HG03460 (cell line): ENCODE measurements around the gene FOXRED2.
A peak's percentile ranks its signal among the peaks of the same experiment; 100 is the strongest.
"Not testable (repeated sequence)": the region's sequence is repeated elsewhere in the genome, so short reads cannot be mapped to it uniquely, and the experiment has no call there.

Experiments used
- ATAC-seq: cut with Tn5 transposase; IDR thresholded peaks from one replicate; pipeline ENCODE4 v1.9.1; 2021; ENCODE audit not compliant: unreplicated experiment

The FOXRED2 gene

DNA sequence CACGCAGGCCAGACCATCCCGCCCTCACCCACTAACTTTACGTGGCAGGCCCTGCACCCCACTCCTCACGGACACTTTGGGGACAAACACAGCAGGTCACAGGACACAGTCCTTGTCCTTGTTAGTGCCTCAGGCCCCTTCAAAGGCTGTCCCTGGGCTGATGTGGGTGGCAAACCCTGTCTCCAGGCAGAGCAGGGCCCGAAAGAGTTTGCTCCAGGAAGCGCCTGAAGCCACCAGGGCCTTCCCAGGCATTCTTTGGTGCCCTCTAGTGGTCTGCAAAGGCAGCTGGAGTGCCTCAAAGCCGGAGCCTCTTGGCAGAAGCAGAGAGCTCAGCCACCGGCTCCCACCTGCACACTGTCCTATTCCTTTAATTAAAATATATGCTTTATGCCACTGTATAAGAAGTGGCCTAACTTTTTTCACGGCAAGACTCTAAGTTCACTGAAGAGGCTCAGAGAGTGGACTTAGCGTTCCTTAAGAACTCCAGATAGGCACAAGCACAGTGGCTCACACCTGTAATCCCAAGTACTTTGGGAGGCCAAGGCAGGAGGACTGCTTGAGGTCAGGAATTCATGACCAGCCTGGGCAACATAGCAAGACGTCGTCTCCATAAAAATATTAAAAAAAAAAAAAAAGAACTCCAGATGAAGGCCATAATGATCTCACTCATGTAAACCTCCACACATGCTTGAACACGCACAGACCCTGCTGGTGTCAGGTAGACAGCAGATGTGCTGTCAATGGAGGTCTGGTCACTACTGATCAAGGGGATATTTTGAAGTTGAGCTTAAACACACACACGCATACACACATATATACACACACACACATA lies 36.5 kb downstream of the FOXRED2 start:
- ATAC-seq, result no peak

DNA sequence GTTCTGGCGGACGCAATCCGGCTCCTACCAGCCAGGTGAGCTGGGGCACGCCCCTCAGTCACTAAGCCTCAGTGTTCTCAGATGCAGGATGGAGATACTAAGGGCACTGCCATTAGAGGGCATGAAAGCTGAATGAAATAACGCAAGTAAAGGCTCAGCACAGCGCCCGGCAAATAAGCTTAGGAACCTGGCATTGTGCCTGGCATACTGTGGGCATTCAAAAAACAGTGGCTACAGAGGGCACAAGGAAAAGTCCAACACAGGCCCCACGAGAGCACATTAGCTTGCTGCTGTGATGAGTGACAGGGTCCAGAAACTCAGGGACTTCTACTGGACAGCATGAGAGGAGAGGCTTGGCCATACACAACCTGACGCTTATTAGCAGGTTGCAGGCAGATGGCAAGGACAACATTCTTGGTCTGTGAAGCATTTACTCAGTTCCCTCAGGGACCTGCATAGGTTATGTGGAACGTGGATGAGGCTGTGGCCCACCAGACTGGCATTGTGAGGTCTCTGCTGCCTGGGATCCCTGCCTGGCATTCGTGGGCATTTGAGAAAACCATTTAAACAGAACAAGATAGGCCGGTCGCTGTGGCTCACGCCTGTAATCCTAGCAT lies 37.6 kb downstream of the FOXRED2 start:
- no peak for ATAC-seq

DNA sequence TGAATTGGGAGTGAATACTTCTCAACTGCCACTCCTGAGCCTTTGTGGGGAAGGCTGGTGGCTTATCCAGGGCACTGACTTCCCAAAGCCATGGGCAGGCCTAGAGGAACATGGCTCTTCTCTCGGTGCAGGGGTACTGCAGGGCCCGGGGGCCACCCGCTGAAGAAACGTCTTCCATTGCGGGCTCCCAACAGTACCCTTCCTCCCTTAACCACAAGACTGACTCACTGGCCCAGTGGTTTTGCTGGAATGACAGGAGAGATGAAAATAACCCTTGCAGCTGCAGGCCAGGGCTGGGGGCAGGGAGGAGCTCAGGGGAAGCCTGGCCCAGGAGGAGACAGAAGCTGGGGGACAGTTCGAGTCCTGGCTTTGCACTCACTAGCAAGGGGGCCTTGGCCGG lies 38.9 kb downstream of the FOXRED2 start:
- no peak for ATAC-seq

GRCh38 chr22:36467042-36467810 lies 39.6 kb downstream of the FOXRED2 start:
- no peak for ATAC-seq

- ATAC-seq, result no peak
Measured at GRCh38 chr22:36466258-36466657, 40.6 kb downstream of the FOXRED2 start.

DNA sequence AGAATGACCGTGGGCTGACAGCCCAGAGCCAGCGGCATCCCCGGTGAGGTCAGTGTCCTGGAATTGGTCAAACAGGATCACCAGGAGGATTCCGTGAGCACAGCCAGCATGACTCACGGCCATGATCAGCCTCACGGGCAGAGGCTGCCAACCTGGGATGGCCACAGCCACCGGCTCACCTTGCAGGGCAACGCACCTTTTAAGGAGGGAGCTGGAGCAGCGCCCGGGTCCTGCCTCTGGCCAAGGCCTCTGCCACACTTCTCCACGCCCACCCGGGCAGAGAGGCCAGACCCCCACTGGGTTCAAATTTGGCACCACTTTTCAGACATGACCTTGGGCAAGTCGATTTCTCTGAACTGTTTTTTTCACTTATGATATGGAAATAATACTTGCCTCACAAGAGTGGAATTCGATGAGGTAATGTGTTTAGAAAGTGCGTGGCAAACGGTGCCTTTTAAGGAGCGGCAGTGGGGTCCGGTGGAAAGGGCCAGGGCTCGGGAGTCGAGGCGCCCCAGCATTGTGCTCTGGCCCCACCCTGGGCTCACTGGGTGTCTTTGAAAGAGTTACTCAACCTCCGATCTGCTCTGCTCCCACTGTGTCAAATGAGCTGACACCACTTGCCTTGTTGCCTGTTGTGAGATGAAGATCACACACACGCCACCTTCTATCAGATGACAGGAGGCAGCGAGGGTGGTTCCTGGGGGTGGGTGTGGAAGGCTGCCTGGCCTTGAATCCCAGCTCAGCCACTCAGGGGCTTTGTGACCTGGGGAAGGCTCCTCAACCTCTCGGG lies 41.4 kb downstream of the FOXRED2 start:
- ATAC-seq, result no peak

- ATAC-seq, result no peak
Measured at GRCh38 chr22:36464715-36465231, 42.1 kb downstream of the FOXRED2 start.

GRCh38 chr22:36463783-36464184 lies 43.1 kb downstream of the FOXRED2 start:
- ATAC-seq, result no peak

GRCh38 chr22:36461665-36462649 lies 44.9 kb downstream of the FOXRED2 start:
- no peak for ATAC-seq

DNA sequence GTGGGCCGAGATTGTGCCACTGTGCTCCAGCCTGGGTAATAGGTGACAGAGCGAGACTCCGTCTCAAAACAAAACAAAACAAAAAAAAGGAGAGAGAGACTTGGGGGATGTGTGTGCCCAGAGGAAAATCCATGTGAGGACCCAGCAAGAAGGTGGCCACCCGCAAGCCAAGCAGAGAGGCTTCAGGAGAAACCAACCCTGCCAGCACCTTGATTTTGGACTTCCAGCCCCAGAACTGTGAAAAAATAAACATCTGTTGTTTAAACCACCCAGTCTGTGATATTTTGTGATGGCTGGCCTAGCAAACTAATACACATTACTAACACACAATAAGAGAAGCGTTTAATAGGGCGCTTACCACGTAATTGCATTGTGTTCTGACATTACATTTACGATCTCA lies 46.6 kb downstream of the FOXRED2 start:
- no peak for ATAC-seq

DNA sequence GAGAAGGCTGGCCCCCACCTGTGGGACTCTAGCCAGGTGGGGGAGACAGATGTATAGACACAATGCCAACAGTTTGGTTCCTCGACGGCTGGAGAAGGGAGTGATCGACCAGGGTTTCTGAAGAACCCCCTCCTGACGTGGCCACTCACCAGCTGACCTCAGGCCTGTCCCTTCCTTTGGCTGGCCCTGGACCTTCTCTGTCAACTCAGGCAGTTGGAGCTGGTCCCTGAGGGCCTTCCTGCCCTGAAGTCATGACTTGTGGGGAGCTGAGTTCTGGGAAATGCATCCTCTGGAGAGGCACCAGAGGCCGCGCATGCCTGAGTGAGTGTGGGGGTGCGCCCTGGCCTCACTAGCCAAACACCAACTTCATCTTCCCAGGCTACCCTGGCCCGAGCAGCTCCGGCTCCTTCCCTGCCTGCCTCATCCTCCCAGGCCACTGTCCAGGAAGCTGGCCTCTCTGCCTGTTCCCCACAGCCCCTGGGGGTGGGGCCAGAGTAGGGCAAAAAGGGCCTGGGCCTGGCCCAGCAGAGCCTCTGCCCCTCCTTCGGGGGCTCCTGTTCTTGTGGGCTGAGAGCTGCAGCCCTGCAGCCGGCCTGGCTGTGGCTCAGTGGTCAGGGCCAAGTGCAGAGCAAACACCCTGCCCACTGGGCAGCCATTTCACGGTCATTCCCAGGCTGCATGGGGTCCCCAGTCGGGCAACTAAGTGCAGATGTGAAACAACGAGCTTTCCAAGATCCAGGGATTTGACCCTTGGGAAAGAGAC lies 49.0 kb downstream of the FOXRED2 start:
- ATAC-seq, result no peak

DNA sequence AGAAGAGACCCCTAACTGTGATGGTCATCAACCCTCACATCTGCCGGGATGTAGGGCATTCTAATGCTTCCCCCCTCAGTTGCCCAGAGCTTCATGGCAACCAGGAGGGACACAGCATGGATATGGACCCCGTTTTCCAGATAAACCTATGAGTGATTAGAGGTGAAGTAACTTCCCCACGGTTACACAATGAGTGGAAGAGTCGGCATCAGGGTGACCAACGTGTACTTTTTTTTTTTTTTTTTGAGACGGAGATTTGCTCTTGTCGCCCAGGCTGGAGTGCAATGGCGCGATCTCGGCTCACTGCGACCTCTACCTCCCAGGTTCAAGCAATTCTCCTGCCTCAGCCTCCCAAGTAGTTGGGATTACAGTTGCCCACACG lies 50.4 kb downstream of the FOXRED2 start:
- ATAC-seq, result no peak

DNA sequence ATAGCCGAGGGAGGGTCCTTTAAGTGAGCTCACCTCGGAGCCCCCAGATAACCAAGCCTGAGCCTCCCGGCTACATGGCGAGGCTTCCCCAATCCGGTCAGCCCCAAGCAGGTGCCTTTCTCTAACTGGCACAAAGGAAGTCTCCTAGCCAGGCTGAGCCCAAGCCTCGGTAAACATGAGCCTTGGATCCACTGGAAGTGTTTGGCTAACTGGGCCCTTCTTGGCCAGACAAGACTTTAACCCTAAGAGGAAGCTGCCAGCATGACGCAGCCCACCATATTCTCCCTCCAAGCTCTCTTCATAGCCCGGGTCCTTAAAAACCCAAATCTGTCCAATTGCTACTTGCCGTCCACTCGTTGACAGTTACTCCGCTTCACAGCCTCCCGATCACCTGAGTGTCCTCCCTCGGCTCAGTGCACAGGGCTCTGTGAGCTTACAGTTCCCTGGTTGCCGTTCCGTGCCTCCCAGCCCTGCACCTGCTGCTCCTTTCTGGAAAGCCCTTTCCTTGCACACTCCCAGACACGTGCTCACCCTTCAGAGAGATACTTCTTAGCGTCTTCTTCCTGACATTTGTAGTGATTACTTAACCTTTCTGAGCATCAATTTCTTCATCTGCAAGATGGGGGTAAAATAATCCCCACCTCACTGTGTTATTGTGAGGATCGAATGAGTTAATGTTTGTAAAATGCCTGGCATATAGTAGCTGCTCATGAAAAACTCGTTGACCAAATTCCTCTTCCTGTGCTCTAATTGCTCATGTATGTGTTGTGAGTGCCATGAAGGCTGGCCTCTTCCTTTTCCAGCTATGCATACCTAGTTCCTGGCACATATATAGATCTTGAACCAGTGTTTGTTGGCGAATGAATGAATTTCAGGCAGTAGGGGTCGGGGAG lies 51.0 kb downstream of the FOXRED2 start:
- ATAC-seq, result no peak

- ATAC-seq, result peak; percentile 43
Measured at GRCh38 chr22:36454916-36455570, 51.8 kb downstream of the FOXRED2 start.

- ATAC-seq, result no peak
Measured at GRCh38 chr22:36453855-36454378, 52.9 kb downstream of the FOXRED2 start.

GRCh38 chr22:36452978-36453607 lies 53.7 kb downstream of the FOXRED2 start:
- not testable (repeated sequence) for ATAC-seq
